Keratinocyte (primary cell): ENCODE data around the gene KRT77. TPM values are rescaled to one million over a fixed set of nuclear protein-coding genes. Genes with fewer than 3 reads are reported as not detected.
"Not testable (repeated sequence)": the region's sequence is repeated elsewhere in the genome, so short reads cannot be mapped to it uniquely, and the experiment has no call there.

Experiments
- DNase-seq: peaks from one replicate; pipeline ENCODE4 v3.0.0-alpha.2; 2011; ENCODE audit warnings: low read depth, missing footprints, low spot score
- FAIRE-seq: peaks from 2 replicates; lab custom pipeline; 2011; peaks lifted over from hg19 to GRCh38; lab: Jason Lieb, UNC
- H2AFZ ChIP-seq: 2 replicates; pipeline ENCODE4 v1.6.0; 2012; ENCODE audit warnings: low read length, control low read depth, inconsistent platforms; ENCODE audit not compliant: control insufficient read depth
- H3K27ac ChIP-seq: 2 replicates; pipeline ENCODE4 v1.5.1; 2011; ENCODE audit warnings: low read length; ENCODE audit not compliant: control insufficient read depth, insufficient read depth
- H3K27me3 ChIP-seq: 3 replicates; pipeline ENCODE4 v1.6.0; 2011; ENCODE audit warnings: low read length; ENCODE audit not compliant: control insufficient read depth, insufficient read depth; ENCODE audit errors: extremely low read depth
- H3K36me3 ChIP-seq, 2 experiments: 2 replicates in 1 of 2; 3 replicates in 1 of 2; pipeline ENCODE4 v1.5.1; 2011; ENCODE audit warnings: low read length in 2 of 2, mild to moderate bottlenecking in 1 of 2; ENCODE audit not compliant: control insufficient read depth in 2 of 2, insufficient read depth in 2 of 2; ENCODE audit errors: extremely low read depth in 1 of 2
- H3K4me1 ChIP-seq: 3 replicates; pipeline ENCODE4 v1.5.1; 2011; ENCODE audit warnings: low read length; ENCODE audit not compliant: control insufficient read depth, insufficient read depth; ENCODE audit errors: extremely low read depth
- H3K4me2 ChIP-seq: 3 replicates; pipeline ENCODE4 v1.6.0; 2011; ENCODE audit warnings: low read depth, low read length; ENCODE audit not compliant: control insufficient read depth, insufficient read depth; ENCODE audit errors: extremely low read depth
- H3K4me3 ChIP-seq, 3 experiments: fragments of 200-600 bp in 1 of 3; sonication (generic) in 1 of 3; 2 replicates in 2 of 3; 3 replicates in 1 of 3; pipeline ENCODE4 v1.5.1; 2011 to 2016; ENCODE audit warnings: low read length in 3 of 3, mild to moderate bottlenecking in 3 of 3, control low read depth in 2 of 3, inconsistent platforms in 1 of 3, low read depth in 1 of 3, mixed read lengths in 1 of 3, mixed run types in 1 of 3, moderate library complexity in 1 of 3; ENCODE audit not compliant: control insufficient read depth in 2 of 3, insufficient read depth in 2 of 3; ENCODE audit errors: extremely low read depth in 1 of 3
- H3K79me2 ChIP-seq: 2 replicates; pipeline ENCODE4 v1.6.0; 2012; ENCODE audit warnings: low read length; ENCODE audit not compliant: control insufficient read depth, insufficient read depth
- H3K9ac ChIP-seq: 3 replicates; pipeline ENCODE4 v1.6.0; 2011; ENCODE audit warnings: low read length; ENCODE audit not compliant: control insufficient read depth, insufficient read depth; ENCODE audit errors: extremely low read depth
- H3K9me1 ChIP-seq: 3 replicates; pipeline ENCODE4 v1.6.0; 2011; ENCODE audit warnings: low read length; ENCODE audit not compliant: control insufficient read depth, insufficient read depth; ENCODE audit errors: extremely low read depth
- H3K9me3 ChIP-seq: 2 replicates; pipeline ENCODE4 v1.5.1; 2012; ENCODE audit warnings: low read depth, low read length; ENCODE audit not compliant: control insufficient read depth
- H4K20me1 ChIP-seq: 3 replicates; pipeline ENCODE4 v1.6.0; 2011; ENCODE audit warnings: low read length; ENCODE audit not compliant: control insufficient read depth, insufficient read depth; ENCODE audit errors: extremely low read depth
- EZH2 ChIP-seq: IDR thresholded peaks from one replicate; pipeline ENCODE4 v1.6.1; 2012; ENCODE audit warnings: inconsistent platforms, mild to moderate bottlenecking, low read length, moderate library complexity
- dilution Hi-C: fragments of 300-500 bp; cut with MboI; formaldehyde crosslinking; loops from one replicate; pipeline ENCODE4 v1.7.0; 2020; ENCODE audit warnings: low sequenced_read_pairs; ENCODE audit not compliant: extremely low pct_ligation_motif_present
- polyA minus RNA-seq, 3 experiments: library from RNA; depleted of rRNA, polyadenylated mRNA; stranded (reverse); fragments of >200 nt; gene quantifications; 1 replicate in 1 of 3; 2 replicates in 1 of 3; 3 replicates in 1 of 3; pipeline ENCODE4 v1.2.3, GENCODE V29; 2011
- polyA plus RNA-seq, 5 experiments: library from polyadenylated mRNA; depleted of rRNA in 3 of 5; stranded (reverse) in 3 of 5; stranded (forward) in 1 of 5; unstranded in 1 of 5; fragments of >200 nt; gene quantifications; 1 replicate in 1 of 5; 2 replicates in 3 of 5; 3 replicates in 1 of 5; pipeline versions ENCODE4 v1.2.1 to v1.2.3, GENCODE V29; 2011 to 2012; ENCODE audit warnings: missing spikeins in 2 of 5, low read depth in 1 of 5, low replicate concordance in 1 of 5
- TF ChIP-seq, protein P1 (sequence below), 3 experiments: IDR thresholded peaks in 1 of 3; conservative IDR thresholded peaks in 1 of 3; optimal IDR thresholded peaks in 1 of 3; 2 replicates in 2 of 3; 3 replicates in 1 of 3; pipeline versions ENCODE3 to v1.5.1; 2011; ENCODE audit warnings: low read length in 3 of 3, mild to moderate bottlenecking in 3 of 3, moderate library complexity in 2 of 3, control low read depth in 1 of 3, inconsistent platforms in 1 of 3; ENCODE audit not compliant: insufficient read depth in 2 of 3; ENCODE audit errors: extremely low read depth in 1 of 3

Gene KRT77
- polyA plus RNA-seq (0.54 to 4.6 TPM (median 1.3 TPM) in 3 replicates), polyA minus RNA-seq (0.52 to 2.0 TPM (median 1.1 TPM) in 3 replicates)
- 116 TPM for polyA plus RNA-seq (2011; ENCODE audit: low read depth)
- 0.65 and 1.5 TPM in 2 replicates for polyA plus RNA-seq (2011; cell fraction: cytosol; rRNA removed)
- 6.0 and 7.4 TPM in 2 replicates for polyA plus RNA-seq (2011; cell fraction: nucleus; rRNA removed)
- 0.68 and 82.1 TPM in 2 replicates for polyA plus RNA-seq (2012; ENCODE audit: low replicate concordance)
- polyA minus RNA-seq (2011; cell fraction: cytosol; rRNA and poly(A)+ RNA removed), result 0.58 TPM
- polyA minus RNA-seq (2011; cell fraction: nucleus; rRNA and poly(A)+ RNA removed), result 1.4 and 2.0 TPM in 2 replicates

DNA sequence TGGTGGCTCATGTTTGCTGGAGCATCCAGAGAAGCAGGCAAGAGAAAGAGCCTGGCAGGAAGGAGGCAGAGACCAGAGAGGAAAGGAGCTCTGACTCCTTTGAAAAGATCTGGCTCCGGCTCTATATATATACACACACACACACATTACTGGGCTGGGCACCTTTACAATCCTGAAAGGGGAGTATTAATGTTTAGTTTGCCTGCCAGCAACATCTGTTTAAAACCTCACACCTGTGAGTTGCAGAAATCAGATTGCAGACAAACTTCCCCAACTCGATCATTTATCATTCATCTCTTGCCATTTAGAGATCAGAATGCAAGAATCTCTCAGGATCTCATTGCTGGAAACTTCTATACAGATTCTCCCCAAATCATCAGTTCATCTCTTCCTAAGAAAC is at the start of gene KRT77:
Gene KRT77, minus strand, starts transcription at position 101 of the 400 bp plus-strand sequence. Its CDS starts 90 bp downstream, at position 11.
- Histone ChIP-seq H3K4me1 (no peaks in the 10 kb centered on the region), H3K27ac (no peak within 1 kb of the TSS), H3K4me3 (no peak within 1 kb of the TSS), H3K27me3 (peaks cover 41% of the 10 kb centered on the region), H3K4me2 (no peak within 1 kb of the TSS), H3K36me3 (no peaks in the 10 kb centered on the region), H3K9me3 (no peaks in the 10 kb centered on the region), H3K9me1 (peaks cover 2% of the 10 kb centered on the region), H2AFZ (no peak within 1 kb of the TSS), H3K9ac (no peak within 1 kb of the TSS), H3K79me2 (no peaks in the 10 kb centered on the region), H4K20me1 (peaks cover 4% of the 10 kb centered on the region)
- FAIRE-seq, result no peak
- dilution Hi-C loops, result no loop called here
- no peak for DNase-seq
- TF ChIP-seq, protein P1, sequence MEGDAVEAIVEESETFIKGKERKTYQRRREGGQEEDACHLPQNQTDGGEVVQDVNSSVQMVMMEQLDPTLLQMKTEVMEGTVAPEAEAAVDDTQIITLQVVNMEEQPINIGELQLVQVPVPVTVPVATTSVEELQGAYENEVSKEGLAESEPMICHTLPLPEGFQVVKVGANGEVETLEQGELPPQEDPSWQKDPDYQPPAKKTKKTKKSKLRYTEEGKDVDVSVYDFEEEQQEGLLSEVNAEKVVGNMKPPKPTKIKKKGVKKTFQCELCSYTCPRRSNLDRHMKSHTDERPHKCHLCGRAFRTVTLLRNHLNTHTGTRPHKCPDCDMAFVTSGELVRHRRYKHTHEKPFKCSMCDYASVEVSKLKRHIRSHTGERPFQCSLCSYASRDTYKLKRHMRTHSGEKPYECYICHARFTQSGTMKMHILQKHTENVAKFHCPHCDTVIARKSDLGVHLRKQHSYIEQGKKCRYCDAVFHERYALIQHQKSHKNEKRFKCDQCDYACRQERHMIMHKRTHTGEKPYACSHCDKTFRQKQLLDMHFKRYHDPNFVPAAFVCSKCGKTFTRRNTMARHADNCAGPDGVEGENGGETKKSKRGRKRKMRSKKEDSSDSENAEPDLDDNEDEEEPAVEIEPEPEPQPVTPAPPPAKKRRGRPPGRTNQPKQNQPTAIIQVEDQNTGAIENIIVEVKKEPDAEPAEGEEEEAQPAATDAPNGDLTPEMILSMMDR (optimal IDR thresholded peaks at IDR 0.05 in 1 of 3, IDR thresholded peaks at IDR 0.05 in 1 of 3, conservative IDR thresholded peaks at IDR 0.05 in 1 of 3; ENCODE audit: extremely low read depth in 1 of 3, insufficient read depth in 2 of 3, low read length in 3 of 3), result no peak
- TF ChIP-seq EZH2, result no peak

DNA sequence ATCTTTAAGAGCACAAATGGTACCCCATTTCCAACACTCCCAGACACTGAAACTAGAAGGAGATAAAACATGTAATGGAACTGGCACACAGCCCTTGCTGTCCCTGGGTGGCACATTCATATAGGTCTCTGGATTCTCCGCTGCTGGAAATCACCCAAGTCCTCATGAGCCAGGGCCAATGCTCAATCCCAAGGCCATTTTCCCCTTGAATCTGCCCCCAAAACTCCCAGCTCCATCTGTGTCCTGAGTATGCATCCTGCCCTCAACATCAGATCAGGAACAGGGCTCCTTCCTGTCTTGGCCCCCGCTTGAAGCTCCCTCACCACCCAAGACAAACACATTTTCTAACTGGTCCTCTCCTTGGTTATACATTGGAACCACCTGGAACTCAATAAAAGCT is 49.2 kb upstream of the KRT77 start:
- no peak for DNase-seq
- Histone ChIP-seq H3K9me3 (no peaks in the 10 kb centered on the region), H3K79me2 (no peaks in the 10 kb centered on the region), H3K36me3 (no peaks in the 10 kb centered on the region), H2AFZ (no peak overlapping the region), H3K27me3 (peaks cover 36% of the 10 kb centered on the region), H4K20me1 (no peaks in the 10 kb centered on the region), H3K9ac (no peak overlapping the region), H3K9me1 (no peaks in the 10 kb centered on the region), H3K4me3 (no peak overlapping the region), H3K4me1 (no peaks in the 10 kb centered on the region), H3K27ac (no peak overlapping the region), H3K4me2 (no peak overlapping the region)
- dilution Hi-C loops, result no loop called here
- FAIRE-seq, result no peak
- TF ChIP-seq EZH2, result no peak

DNA sequence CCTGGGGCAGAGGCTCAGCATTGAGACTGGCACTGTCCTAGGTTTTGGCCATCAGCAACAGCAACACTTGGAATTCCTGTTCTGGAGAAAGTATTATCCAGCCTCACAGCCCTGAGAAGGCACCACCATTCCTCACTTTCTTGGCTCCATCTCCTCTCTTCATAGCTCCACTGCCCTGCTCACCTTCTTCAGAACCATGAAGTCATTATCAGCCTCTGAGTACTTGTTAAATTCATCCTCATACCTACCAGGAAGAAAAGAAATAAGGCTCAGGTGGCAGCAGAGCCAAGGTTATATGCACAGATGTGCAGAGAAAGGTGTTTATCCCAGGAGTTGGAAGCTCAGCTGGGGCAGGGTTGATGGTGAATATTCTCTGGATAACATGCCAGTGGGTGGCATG is 48.5 kb upstream of the KRT77 start:
- dilution Hi-C loops, result no loop called here
- no peaks in the 10 kb centered on the region for H3K9me1 ChIP-seq
- no peaks in the 10 kb centered on the region for H3K4me1 ChIP-seq
- no peaks in the 10 kb centered on the region for H3K36me3 ChIP-seq
- peaks cover 28% of the 10 kb centered on the region for H3K27me3 ChIP-seq
- no peak overlapping the region for H3K4me3 ChIP-seq
- no peak overlapping the region for H3K4me2 ChIP-seq
- TF ChIP-seq, protein P1 (optimal IDR thresholded peaks at IDR 0.05 in 1 of 3, IDR thresholded peaks at IDR 0.05 in 1 of 3, conservative IDR thresholded peaks at IDR 0.05 in 1 of 3; ENCODE audit: extremely low read depth in 1 of 3, insufficient read depth in 2 of 3, low read length in 3 of 3), result no peak
- no peak for FAIRE-seq
- no peak overlapping the region for H3K27ac ChIP-seq
- no peak overlapping the region for H3K9ac ChIP-seq
- H3K79me2 ChIP-seq, result no peaks in the 10 kb centered on the region
- no peaks in the 10 kb centered on the region for H3K9me3 ChIP-seq
- H4K20me1 ChIP-seq, result no peaks in the 10 kb centered on the region
- no peak for DNase-seq
- H2AFZ ChIP-seq, result no peak overlapping the region

DNA sequence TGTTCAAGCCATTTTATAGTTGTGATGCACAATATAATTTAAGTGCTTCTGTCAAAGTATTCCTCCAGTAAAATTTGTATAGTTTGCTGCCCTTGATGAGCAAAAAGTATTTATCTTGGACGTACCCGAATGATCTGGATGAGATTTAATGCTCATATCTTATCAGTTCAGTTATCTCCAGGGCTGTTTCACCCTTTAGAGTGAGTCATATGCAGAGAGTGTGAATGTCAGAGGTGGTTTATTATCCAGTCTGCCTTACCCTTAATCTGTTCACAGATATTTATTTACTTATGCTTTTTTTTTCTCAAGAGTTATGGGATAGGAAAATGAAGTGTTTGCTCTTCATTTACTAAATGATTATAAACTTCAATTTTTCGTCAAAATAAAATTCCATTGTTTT is 47.2 kb upstream of the KRT77 start:
- H3K27ac ChIP-seq, FAIRE-seq, dilution Hi-C loops, H3K4me3 ChIP-seq, DNase-seq, H3K9me1 ChIP-seq, H3K36me3 ChIP-seq, H3K79me2 ChIP-seq, H4K20me1 ChIP-seq, H3K9ac ChIP-seq, H3K4me2 ChIP-seq, H2AFZ ChIP-seq, H3K9me3 ChIP-seq, H3K4me1 ChIP-seq: not testable (repeated sequence)
- H3K27me3 ChIP-seq, result peaks cover 24% of the 10 kb centered on the region
